Liver (tissue), 3 donors: ENCODE results near the gene MAP3K4.

Source experiments
- ATF3 ChIP-seq: IDR thresholded peaks from 2 replicates; pipeline ENCODE4 v1.6.1; 2016; ENCODE audit warnings: antibody characterized with exemption
- CTCF ChIP-seq: fragments of 150-350 bp; IDR thresholded peaks from 2 replicates; pipeline ENCODE4 v1.5.1; 2017; ENCODE audit warnings: improper control_type of control experiment, low read depth, low read length; ENCODE audit not compliant: missing input control
- JUND ChIP-seq, 2 donors: IDR thresholded peaks; 2 replicates each; pipeline ENCODE4 v1.6.1; 2016; ENCODE audit warnings: antibody characterized with exemption in 2 of 2
- MAX ChIP-seq: IDR thresholded peaks from 2 replicates; pipeline ENCODE4 v1.6.1; 2016; ENCODE audit warnings: antibody characterized with exemption
- RAD21 ChIP-seq, 2 donors: IDR thresholded peaks; 2 replicates each; pipeline ENCODE4 v1.6.1; 2016; ENCODE audit warnings: antibody characterized with exemption in 2 of 2, mild to moderate bottlenecking in 2 of 2
- REST ChIP-seq: IDR thresholded peaks from 2 replicates; pipeline ENCODE4 v1.6.1; 2016; ENCODE audit warnings: antibody characterized with exemption, mild to moderate bottlenecking
- RXRA ChIP-seq, 2 donors: IDR thresholded peaks; 2 replicates each; pipeline ENCODE4 v1.6.1; 2017 to 2018; ENCODE audit warnings: antibody characterized with exemption in 2 of 2, mild to moderate bottlenecking in 1 of 2
- TAF1 ChIP-seq: conservative IDR thresholded peaks from 2 replicates; pipeline ENCODE4 v1.6.1; 2016; ENCODE audit warnings: antibody characterized with exemption, mild to moderate bottlenecking
- donor health status: healthy.
- donor health status: healthy.

- TF ChIP-seq CTCF: no peak
- no peak for TF ChIP-seq JUND (IDR thresholded peaks at IDR 0.05)
- no peak for TF ChIP-seq MAX
- TF ChIP-seq REST: no peak
- TF ChIP-seq TAF1: no peak
- TF ChIP-seq RXRA (IDR thresholded peaks at IDR 0.05): no peak
- no peak for TF ChIP-seq ATF3
- no peak for TF ChIP-seq RAD21 (IDR thresholded peaks at IDR 0.05)
Observed at GRCh38 chr6:161150566-161150965, 159.0 kb downstream of the MAP3K4 start.
